CD4-positive, alpha-beta T cell (primary cell): ENCODE data around the gene PCDH9. TPM values are rescaled to one million over a fixed set of nuclear protein-coding genes. Genes with fewer than 3 reads are reported as not detected.

Experiments
- ATAC-seq: fragments of 200-7000 bp; cut with Tn5 transposase; one replicate; pipeline ENCODE4 v1.10.0; 2022; ENCODE audit warnings: mild to moderate bottlenecking; ENCODE audit not compliant: poor library complexity
- CTCF ChIA-PET: fragments of 350-600 bp; sonication (Branson Sonifier 250); formaldehyde crosslinking; loops from one replicate; lab custom pipeline; 2021; ENCODE audit warnings: antibody characterized with exemption, inconsistent platforms; lab: Charles Lee
- POLR2A ChIA-PET: fragments of 350-600 bp; sonication (Branson Sonifier 250); formaldehyde crosslinking; loops from one replicate; lab custom pipeline; 2021; ENCODE audit warnings: antibody characterized with exemption, inconsistent platforms; lab: Charles Lee
- DNase-seq, 14 experiments: peaks; one replicate each; pipeline ENCODE4 v3.0.0-alpha.2; 2013 to 2020; ENCODE audit warnings: mixed read lengths in 2 of 14
- H3K27ac ChIP-seq, 2 donors: one replicate each; pipeline versions ENCODE4 v1.5.1 to v1.7.0; 2013; ENCODE audit warnings: low read length in 2 of 2, low read depth in 1 of 2, mild to moderate bottlenecking in 1 of 2
- H3K27me3 ChIP-seq, 2 experiments: 1 replicate in 1 of 2; 2 replicates in 1 of 2; pipeline versions ENCODE4 v1.6.1 to v1.7.0; 2013; ENCODE audit warnings: low read length in 2 of 2, control low read depth in 1 of 2, mild to moderate bottlenecking in 1 of 2, moderate library complexity in 1 of 2; ENCODE audit not compliant: insufficient read depth in 2 of 2, control insufficient read depth in 1 of 2
- H3K36me3 ChIP-seq: one replicate; pipeline ENCODE4 v1.6.1; 2013; ENCODE audit warnings: low read length, control low read depth; ENCODE audit not compliant: insufficient read depth
- H3K4me1 ChIP-seq: one replicate; pipeline ENCODE4 v1.6.1; 2013; ENCODE audit warnings: low read length, control low read depth; ENCODE audit not compliant: insufficient read depth
- H3K4me3 ChIP-seq: one replicate; pipeline ENCODE4 v1.5.1; 2013; ENCODE audit warnings: mild to moderate bottlenecking, low read length, moderate library complexity
- H3K9me3 ChIP-seq, 2 experiments: 1 replicate in 1 of 2; 2 replicates in 1 of 2; pipeline versions ENCODE4 v1.6.1 to v1.7.0; 2013; ENCODE audit warnings: low read length in 2 of 2, mild to moderate bottlenecking in 2 of 2, control low read depth in 1 of 2, moderate library complexity in 1 of 2; ENCODE audit not compliant: control insufficient read depth in 1 of 2, insufficient read depth in 1 of 2
- H3K27ac Mint-ChIP-seq: one replicate; pipeline ENCODE4 v1.8.0; 2020; ENCODE audit warnings: mixed read lengths
- H3K27me3 Mint-ChIP-seq: one replicate; pipeline ENCODE4 v1.8.0; 2021; ENCODE audit warnings: mixed read lengths
- H3K36me3 Mint-ChIP-seq: one replicate; pipeline ENCODE4 v1.8.0; 2021; ENCODE audit warnings: low read depth, mixed read lengths
- H3K4me1 Mint-ChIP-seq: one replicate; pipeline ENCODE4 v1.8.0; 2021; ENCODE audit warnings: low read depth, mixed read lengths
- H3K4me3 Mint-ChIP-seq: one replicate; pipeline ENCODE4 v1.8.0; 2020; ENCODE audit warnings: mild to moderate bottlenecking, mixed read lengths
- H3K9me3 Mint-ChIP-seq: one replicate; pipeline ENCODE4 v1.8.0; 2020; ENCODE audit warnings: mixed read lengths
- CTCF ChIP-seq: fragments of 200-600 bp; IDR thresholded peaks from one replicate; pipeline ENCODE4 v1.8.0; 2022; ENCODE audit warnings: antibody characterized with exemption, mild to moderate bottlenecking
- intact Hi-C, 2 experiments: fragments of 100-400 bp; cut with DNase I in 1 of 2; cut with micrococcal nuclease in 1 of 2; formaldehyde crosslinking; loops; one replicate each; pipeline versions ENCODE4 v1.15.1 to v1.9.0; 2023 to 2025; cut with DNase I, micrococcal nuclease
- total RNA-seq, 174 experiments: library from RNA in 2 of 174; stranded (reverse) in 2 of 174; gene quantifications; one replicate each; pipeline ENCODE4 v1.2.3 and lab custom pipeline; 2021 to 2026

Gene PCDH9
- total RNA-seq, 2 experiments from 2014 or later: 0.08 to 0.19 TPM

DNA sequence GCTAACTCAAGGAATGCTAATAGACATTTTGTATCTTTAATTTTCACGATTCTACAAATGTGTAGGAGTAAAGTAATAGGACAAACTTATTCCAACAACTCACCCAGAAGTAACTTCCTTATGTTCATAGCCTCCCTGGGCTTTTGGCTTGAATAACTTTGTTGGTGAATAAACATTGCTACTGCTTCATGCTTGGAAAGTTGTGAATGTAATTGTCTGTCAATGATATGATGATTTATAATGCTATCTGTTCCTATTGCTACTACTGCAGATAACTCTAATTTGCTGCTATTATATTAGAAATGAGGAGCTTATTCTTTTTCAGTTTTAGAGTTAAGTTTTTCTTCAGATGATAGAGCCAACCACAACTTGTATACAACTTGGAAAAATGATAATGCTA lies 307.7 kb downstream of the PCDH9 start:
- Mint-ChIP-seq H3K9me3 (no peaks in the 10 kb centered on the region), H3K4me1 (no peaks in the 10 kb centered on the region), H3K27ac (no peak overlapping the region), H3K27me3 (no peaks in the 10 kb centered on the region), H3K36me3 (no peaks in the 10 kb centered on the region), H3K4me3 (no peak overlapping the region)
- Histone ChIP-seq H3K27me3 (no peaks in the 10 kb centered on the region), H3K27ac (no peak overlapping the region), H3K9me3 (no peaks in the 10 kb centered on the region), H3K4me3 (no peak overlapping the region), H3K36me3 (no peaks in the 10 kb centered on the region), H3K4me1 (no peaks in the 10 kb centered on the region)
- intact Hi-C loops: no loop called here
- DNase-seq (no peak), ATAC-seq (no peak)
- TF ChIP-seq CTCF: no peak
- ChIA-PET POLR2A (no interaction called here), CTCF (no interaction called here)

- Mint-ChIP-seq H3K4me1 (no peaks in the 10 kb centered on the region), H3K27ac (no peak overlapping the region), H3K4me3 (no peak overlapping the region), H3K9me3 (no peaks in the 10 kb centered on the region), H3K27me3 (no peaks in the 10 kb centered on the region), H3K36me3 (no peaks in the 10 kb centered on the region)
- no peak for TF ChIP-seq CTCF
- Histone ChIP-seq H3K4me3 (no peak overlapping the region), H3K4me1 (no peaks in the 10 kb centered on the region), H3K36me3 (no peaks in the 10 kb centered on the region), H3K27me3 (no peaks in the 10 kb centered on the region), H3K27ac (no peak overlapping the region), H3K9me3 (no peaks in the 10 kb centered on the region)
- DNase-seq: no peak
- ATAC-seq: no peak
- ChIA-PET CTCF (no interaction called here), POLR2A (no interaction called here)
- intact Hi-C loops: no loop called here
Observed at GRCh38 chr13:66921437-66921836, 308.7 kb downstream of the PCDH9 start.

- no peaks in the 10 kb centered on the region for H3K9me3 Mint-ChIP-seq
- ChIA-PET POLR2A (no interaction called here), CTCF (no interaction called here)
- peaks cover 25% of the 10 kb centered on the region for H3K4me1 Mint-ChIP-seq
- no peak overlapping the region for H3K27ac ChIP-seq
- ATAC-seq (peak; percentile 52), DNase-seq (no peak)
- H3K4me1 ChIP-seq: no peaks in the 10 kb centered on the region
- no peaks in the 10 kb centered on the region for H3K36me3 Mint-ChIP-seq
- H3K4me3 ChIP-seq: no peak overlapping the region
- no peaks in the 10 kb centered on the region for H3K27me3 Mint-ChIP-seq
- intact Hi-C loops: no loop called here
- no peaks in the 10 kb centered on the region for H3K36me3 ChIP-seq
- peak overlapping the region; percentile 55 for H3K27ac Mint-ChIP-seq
- H3K4me3 Mint-ChIP-seq: peak overlapping the region; percentile 34
- no peak for TF ChIP-seq CTCF
- H3K9me3 ChIP-seq: no peaks in the 10 kb centered on the region
- H3K27me3 ChIP-seq: no peaks in the 10 kb centered on the region
Observed at GRCh38 chr13:66915596-66916185, 314.4 kb downstream of the PCDH9 start.
